Karpas-422 (cell line): ENCODE measurements around the gene HIBADH. TPM values are rescaled to one million over a fixed set of nuclear protein-coding genes. Genes with fewer than 3 reads are reported as not detected.

Experiments used
- DNase-seq: peaks from one replicate; pipeline ENCODE4 v3.0.0-alpha.2; 2015
- H2AFZ ChIP-seq: fragments of 200-600 bp; sonication (generic); 2 replicates; pipeline ENCODE4 v1.6.1; 2014; ENCODE audit warnings: antibody characterized with exemption, low read length, mixed read lengths
- H3K27ac ChIP-seq: fragments of 200-600 bp; sonication (generic); 2 replicates; pipeline ENCODE4 v1.5.1; 2014; ENCODE audit warnings: mild to moderate bottlenecking, low read length, moderate library complexity
- H3K27me3 ChIP-seq: fragments of 200-600 bp; sonication (generic); 2 replicates; pipeline ENCODE4 v1.6.1; 2014; ENCODE audit warnings: low read length, mixed read lengths
- H3K36me3 ChIP-seq: fragments of 200-600 bp; sonication (generic); 2 replicates; pipeline ENCODE4 v1.6.1; 2014; ENCODE audit warnings: low read length, mixed read lengths; ENCODE audit not compliant: insufficient read depth
- H3K4me1 ChIP-seq: fragments of 200-600 bp; sonication (generic); 2 replicates; pipeline ENCODE4 v1.6.1; 2014; ENCODE audit warnings: mild to moderate bottlenecking, low read length, mixed read lengths
- H3K4me2 ChIP-seq: fragments of 200-600 bp; sonication (generic); 2 replicates; pipeline ENCODE4 v1.6.1; 2014; ENCODE audit warnings: low read length, low read depth, mild to moderate bottlenecking; ENCODE audit not compliant: poor library complexity, severe bottlenecking
- H3K4me3 ChIP-seq: fragments of 200-600 bp; sonication (generic); 2 replicates; pipeline ENCODE4 v1.5.1; 2014; ENCODE audit warnings: mild to moderate bottlenecking, antibody characterized with exemption, low read length, mixed read lengths
- H3K79me2 ChIP-seq: fragments of 200-600 bp; sonication (generic); 2 replicates; pipeline ENCODE4 v1.6.1; 2014; ENCODE audit warnings: mild to moderate bottlenecking, low read length, mixed read lengths
- H3K9ac ChIP-seq: fragments of 200-600 bp; sonication (generic); 2 replicates; pipeline ENCODE4 v1.6.0; 2014; ENCODE audit warnings: low read length
- H3K9me2 ChIP-seq: fragments of 200-600 bp; sonication (generic), shearing (Covaris generic); replicated peaks from 2 replicates; pipeline ENCODE4 v1.6.0; 2014; ENCODE audit warnings: mild to moderate bottlenecking, low read length, moderate library complexity; ENCODE audit not compliant: insufficient read depth
- H3K9me3 ChIP-seq: fragments of 300-700, 200-600 bp; sonication (generic); 2 replicates; pipeline ENCODE4 v1.6.1; 2014; ENCODE audit warnings: low read length, mixed read lengths
- H4K20me1 ChIP-seq: fragments of 200-600 bp; sonication (generic); 2 replicates; pipeline ENCODE4 v1.6.1; 2014; ENCODE audit warnings: mild to moderate bottlenecking, antibody characterized with exemption, low read length, low read depth; ENCODE audit not compliant: insufficient read depth
- total RNA-seq: library from RNA; depleted of rRNA; stranded (reverse); fragments of >200 nt; shearing (Covaris generic); gene quantifications from 2 replicates; pipeline ENCODE4 v1.2.3, GENCODE V29; 2014; ENCODE audit warnings: low replicate concordance; rRNA removed

HIBADH gene
- total RNA-seq: 30.1 and 36.4 TPM in 2 replicates

- no peaks in the 10 kb centered on the region for H3K27me3 ChIP-seq
- H3K79me2 ChIP-seq: peaks cover 14% of the 10 kb centered on the region
- peaks cover 14% of the 10 kb centered on the region for H3K4me1 ChIP-seq
- no peaks in the 10 kb centered on the region for H3K9me3 ChIP-seq
- peak within 1 kb of the TSS; percentile 86 for H3K4me3 ChIP-seq
- peak within 1 kb of the TSS; percentile 98 for H2AFZ ChIP-seq
- no peaks in the 10 kb centered on the region for H3K9me2 ChIP-seq
- DNase-seq: peak; percentile 98
- H3K9ac ChIP-seq: peak within 1 kb of the TSS; percentile 91
- H3K36me3 ChIP-seq: no peaks in the 10 kb centered on the region
- H4K20me1 ChIP-seq: no peaks in the 10 kb centered on the region
- H3K27ac ChIP-seq: no peak within 1 kb of the TSS
- peak within 1 kb of the TSS; percentile 96 for H3K4me2 ChIP-seq
Observed at GRCh38 chr7:27662490-27663205, at the start of gene HIBADH. Gene HIBADH, minus strand, starts transcription at chr7:27662883. Its CDS starts 95 bp downstream, at chr7:27662788.

DNA sequence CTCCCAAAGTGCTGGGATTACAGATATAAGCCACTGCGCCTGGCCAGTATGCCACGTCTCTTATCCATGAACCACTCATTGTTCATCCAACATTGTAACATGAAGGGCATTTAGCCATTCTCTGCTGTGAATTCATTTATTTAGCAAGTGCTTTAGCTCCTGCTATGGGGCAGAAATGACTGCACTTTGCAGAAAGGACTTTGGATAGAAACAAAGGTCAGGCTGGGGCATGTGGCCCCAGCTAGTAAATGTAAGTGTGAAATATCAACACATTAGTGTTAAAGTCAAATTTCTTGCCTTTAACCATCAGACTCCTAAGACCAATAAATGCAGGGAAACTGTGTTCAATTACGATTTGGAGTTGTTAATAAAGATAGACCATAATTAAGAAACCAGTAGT lies 49.5 kb upstream of the HIBADH start:
- no peak overlapping the region for H3K27ac ChIP-seq
- H3K4me2 ChIP-seq: no peak overlapping the region
- no peaks in the 10 kb centered on the region for H3K9me3 ChIP-seq
- no peaks in the 10 kb centered on the region for H3K36me3 ChIP-seq
- no peak for DNase-seq
- H3K9ac ChIP-seq: no peak overlapping the region
- no peak overlapping the region for H2AFZ ChIP-seq
- no peaks in the 10 kb centered on the region for H3K27me3 ChIP-seq
- no peak overlapping the region for H3K4me3 ChIP-seq
- H4K20me1 ChIP-seq: no peaks in the 10 kb centered on the region
- no peaks in the 10 kb centered on the region for H3K79me2 ChIP-seq
- peaks cover 2% of the 10 kb centered on the region; the same call in 1 of the 2 replicates for H3K4me1 ChIP-seq
- no peaks in the 10 kb centered on the region for H3K9me2 ChIP-seq

GRCh38 chr7:27709137-27710075 lies 46.7 kb upstream of the HIBADH start:
- H3K9me3 ChIP-seq: no peaks in the 10 kb centered on the region
- no peak overlapping the region for H3K9ac ChIP-seq
- H3K9me2 ChIP-seq: no peaks in the 10 kb centered on the region
- H4K20me1 ChIP-seq: no peaks in the 10 kb centered on the region
- peaks cover 2% of the 10 kb centered on the region; the same call in 1 of the 2 replicates for H3K4me1 ChIP-seq
- no peak overlapping the region for H3K27ac ChIP-seq
- no peaks in the 10 kb centered on the region for H3K27me3 ChIP-seq
- no peak overlapping the region for H3K4me2 ChIP-seq
- H3K79me2 ChIP-seq: no peaks in the 10 kb centered on the region
- DNase-seq: no peak
- no peak overlapping the region for H2AFZ ChIP-seq
- H3K36me3 ChIP-seq: no peaks in the 10 kb centered on the region
- no peak overlapping the region for H3K4me3 ChIP-seq

GRCh38 chr7:27708485-27708884 lies 45.8 kb upstream of the HIBADH start:
- no peak overlapping the region for H3K9ac ChIP-seq
- H3K36me3 ChIP-seq: no peaks in the 10 kb centered on the region
- no peak overlapping the region for H3K4me2 ChIP-seq
- H3K4me3 ChIP-seq: no peak overlapping the region
- H2AFZ ChIP-seq: no peak overlapping the region
- no peaks in the 10 kb centered on the region for H4K20me1 ChIP-seq
- no peak for DNase-seq
- no peaks in the 10 kb centered on the region for H3K27me3 ChIP-seq
- peaks cover 2% of the 10 kb centered on the region; the same call in 1 of the 2 replicates for H3K4me1 ChIP-seq
- no peak overlapping the region for H3K27ac ChIP-seq
- H3K79me2 ChIP-seq: no peaks in the 10 kb centered on the region
- H3K9me3 ChIP-seq: no peaks in the 10 kb centered on the region
- no peaks in the 10 kb centered on the region for H3K9me2 ChIP-seq

- DNase-seq: no peak
Observed at GRCh38 chr7:27705200-27705594, 42.5 kb upstream of the HIBADH start.

DNA sequence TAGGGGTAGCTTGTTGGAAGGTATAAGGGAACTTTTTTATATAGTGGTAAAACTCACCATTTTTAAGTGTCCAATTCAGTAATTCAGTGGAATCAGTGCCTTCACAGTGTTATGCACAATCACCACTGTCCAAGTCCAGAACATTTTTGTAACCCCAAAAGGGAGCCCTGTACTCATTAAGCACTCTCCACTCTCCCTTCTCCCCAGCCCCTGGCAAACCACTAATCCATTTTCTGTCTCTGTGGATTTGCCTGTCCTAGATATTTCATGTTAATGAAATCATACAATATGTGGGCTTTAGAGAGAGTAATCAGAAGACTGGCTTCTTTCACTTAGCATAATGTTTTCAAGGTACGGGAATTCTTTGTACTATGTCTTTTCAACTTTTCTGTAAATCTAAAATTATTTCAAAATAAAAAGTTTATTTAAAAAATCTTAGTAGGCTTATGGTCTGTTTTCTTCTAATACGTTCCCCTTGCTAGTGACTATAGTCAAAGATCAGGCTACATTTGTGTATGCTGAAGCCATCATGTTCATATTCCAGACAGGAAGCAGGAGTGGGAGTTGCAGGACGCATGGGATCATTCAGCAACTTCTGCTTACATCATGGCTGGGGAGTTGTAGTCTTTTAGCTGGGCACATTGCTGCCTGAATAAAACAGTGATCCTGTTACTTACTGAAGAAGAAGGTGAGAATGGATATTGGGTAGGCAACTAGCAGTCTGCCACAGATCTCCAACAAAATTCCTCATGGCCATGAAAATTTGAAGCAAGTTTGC lies 41.9 kb upstream of the HIBADH start:
- Histone ChIP-seq H3K36me3 (no peaks in the 10 kb centered on the region), H3K79me2 (no peaks in the 10 kb centered on the region), H3K4me1 (peaks cover 7% of the 10 kb centered on the region), H3K9ac (no peak overlapping the region), H3K27ac (no peak overlapping the region), H3K9me3 (no peaks in the 10 kb centered on the region), H3K4me3 (no peak overlapping the region), H3K4me2 (no peak overlapping the region), H3K9me2 (no peaks in the 10 kb centered on the region), H4K20me1 (no peaks in the 10 kb centered on the region), H3K27me3 (no peaks in the 10 kb centered on the region), H2AFZ (no peak overlapping the region)
- DNase-seq: no peak

More at GRCh38 chr7:27705200-27705594, 42.5 kb upstream of the HIBADH start:
- Histone ChIP-seq H3K27me3 (no peaks in the 10 kb centered on the region), H3K9me2 (no peaks in the 10 kb centered on the region), H3K9me3 (no peaks in the 10 kb centered on the region), H3K36me3 (no peaks in the 10 kb centered on the region), H3K4me3 (no peak overlapping the region), H4K20me1 (no peaks in the 10 kb centered on the region), H3K4me1 (peaks cover 6% of the 10 kb centered on the region), H3K9ac (no peak overlapping the region), H2AFZ (no peak overlapping the region), H3K79me2 (no peaks in the 10 kb centered on the region), H3K4me2 (no peak overlapping the region), H3K27ac (no peak overlapping the region)

GRCh38 chr7:27703181-27703580 lies 40.5 kb upstream of the HIBADH start:
- Histone ChIP-seq H2AFZ (no peak overlapping the region), H3K9ac (no peak overlapping the region), H3K9me3 (no peaks in the 10 kb centered on the region), H3K4me3 (no peak overlapping the region), H3K4me2 (no peak overlapping the region), H3K9me2 (no peaks in the 10 kb centered on the region), H3K36me3 (no peaks in the 10 kb centered on the region), H3K27me3 (no peaks in the 10 kb centered on the region), H3K4me1 (peaks cover 11% of the 10 kb centered on the region), H4K20me1 (no peaks in the 10 kb centered on the region), H3K27ac (no peak overlapping the region), H3K79me2 (no peaks in the 10 kb centered on the region)
- DNase-seq: no peak
